ENCODE results near the gene KRT2.

GRCh38 chr12:52604859-52605258, 47.2 kb downstream of the KRT2 start:
- TF ChIP-seq CTCF (conservative IDR thresholded peaks at IDR 0.05 in 1 of 2, IDR thresholded peaks at IDR 0.05 in 1 of 2; ENCODE audit: extremely low read depth in 1 of 2, insufficient read depth in 1 of 2, low read depth in 1 of 2, low read length in 2 of 2) = no peak
- no peak for TF ChIP-seq EZH2 (IDR thresholded peaks at IDR 0.05; ENCODE audit: borderline replicate concordance, low read length)

Measured in mammary epithelial cell (primary cell).